H9 (cell line): Measurements from ENCODE around the gene CENPC. TPM values are rescaled to one million over a fixed set of nuclear protein-coding genes. Genes with fewer than 3 reads are reported as not detected.

Experiments used
- DNase-seq: peaks from one replicate; pipeline ENCODE4 v3.0.0-alpha.2; 2017
- H2AFZ ChIP-seq: one replicate; pipeline ENCODE4 v1.6.1; 2013; ENCODE audit warnings: mild to moderate bottlenecking, low read length, control low read depth, moderate library complexity
- H2AK5ac ChIP-seq: 2 replicates; pipeline ENCODE4 v1.6.1; 2013; ENCODE audit warnings: low read length, control low read depth, mixed read lengths; ENCODE audit not compliant: insufficient read length
- H2BK120ac ChIP-seq: one replicate; pipeline ENCODE4 v1.6.1; 2013; ENCODE audit warnings: low read depth, mild to moderate bottlenecking, low read length, control low read depth, inconsistent platforms; ENCODE audit not compliant: poor library complexity, severe bottlenecking
- H2BK12ac ChIP-seq: 2 replicates; pipeline ENCODE4 v1.6.1; 2013; ENCODE audit warnings: low read length, control low read depth, mixed read lengths, low read depth; ENCODE audit not compliant: insufficient read length
- H2BK15ac ChIP-seq: 2 replicates; pipeline ENCODE4 v1.6.1; 2013; ENCODE audit warnings: low read depth, low read length, control low read depth
- H2BK20ac ChIP-seq: one replicate; pipeline ENCODE4 v1.6.1; 2013; ENCODE audit warnings: low read depth, mild to moderate bottlenecking, low read length, control low read depth, inconsistent platforms; ENCODE audit not compliant: poor library complexity, severe bottlenecking
- H2BK5ac ChIP-seq: 2 replicates; pipeline ENCODE4 v1.6.1; 2013; ENCODE audit warnings: low read length, control low read depth, mixed read lengths; ENCODE audit not compliant: insufficient read length
- H3K14ac ChIP-seq: 2 replicates; pipeline ENCODE4 v1.6.1; 2013; ENCODE audit warnings: low read length, control low read depth; ENCODE audit not compliant: insufficient read depth
- H3K18ac ChIP-seq: 2 replicates; pipeline ENCODE4 v1.6.1; 2013; ENCODE audit warnings: low read depth, mild to moderate bottlenecking, mixed read lengths, low read length, control low read depth; ENCODE audit not compliant: insufficient read length
- H3K23ac ChIP-seq: 2 replicates; pipeline ENCODE4 v1.6.1; 2013; ENCODE audit warnings: low read length, control low read depth, mixed read lengths, low read depth; ENCODE audit not compliant: insufficient read length
- H3K23me2 ChIP-seq: 2 replicates; pipeline ENCODE4 v1.6.1; 2013; ENCODE audit warnings: low read depth, mild to moderate bottlenecking, mixed read lengths, low read length, control low read depth; ENCODE audit not compliant: insufficient read length, poor library complexity, severe bottlenecking
- H3K27ac ChIP-seq: 2 replicates; pipeline ENCODE4 v1.5.1; 2013; ENCODE audit warnings: low read length, control low read depth, mixed read lengths, low read depth; ENCODE audit not compliant: insufficient read length
- H3K27me3 ChIP-seq: 2 replicates; pipeline ENCODE4 v1.6.1; 2013; ENCODE audit warnings: low read length, control low read depth, inconsistent platforms; ENCODE audit not compliant: insufficient read depth
- H3K4ac ChIP-seq: 2 replicates; pipeline ENCODE4 v1.6.1; 2013; ENCODE audit warnings: low read depth, mild to moderate bottlenecking, control low read depth, inconsistent platforms, low read length, moderate library complexity
- H3K4me1 ChIP-seq: 2 replicates; pipeline ENCODE4 v1.6.1; 2013; ENCODE audit warnings: low read length, control low read depth, inconsistent platforms; ENCODE audit not compliant: insufficient read depth
- H3K4me2 ChIP-seq: 2 replicates; pipeline ENCODE4 v1.6.1; 2013; ENCODE audit warnings: low read length, control low read depth, mixed read lengths; ENCODE audit not compliant: insufficient read length, insufficient read depth
- H3K56ac ChIP-seq: 2 replicates; pipeline ENCODE4 v1.6.1; 2013; ENCODE audit warnings: low read depth, mild to moderate bottlenecking, mixed read lengths, low read length, control low read depth; ENCODE audit not compliant: insufficient read length
- H3K79me1 ChIP-seq: 2 replicates; pipeline ENCODE4 v1.6.1; 2013; ENCODE audit warnings: low read depth, mild to moderate bottlenecking, moderate library complexity, low read length, control low read depth, inconsistent platforms; ENCODE audit not compliant: insufficient read depth, poor library complexity, severe bottlenecking
- H3K79me2 ChIP-seq: 2 replicates; pipeline ENCODE4 v1.6.1; 2013; ENCODE audit warnings: low read length, control low read depth, inconsistent platforms; ENCODE audit not compliant: insufficient read depth
- H3K9ac ChIP-seq: 2 replicates; pipeline ENCODE4 v1.6.1; 2013; ENCODE audit warnings: low read length, control low read depth, mixed read lengths; ENCODE audit not compliant: insufficient read length; ENCODE audit errors: extremely low read depth
- H3K9me3 ChIP-seq: one replicate; pipeline ENCODE4 v1.6.1; 2013; ENCODE audit warnings: low read depth, low read length, inconsistent platforms; ENCODE audit not compliant: control insufficient read depth
- H3T11ph ChIP-seq: one replicate; pipeline ENCODE4 v1.6.1; 2013; ENCODE audit warnings: mild to moderate bottlenecking, low read length, control low read depth, inconsistent platforms
- H4K20me1 ChIP-seq: one replicate; pipeline ENCODE4 v1.6.1; 2013; ENCODE audit not compliant: control insufficient read depth, insufficient read length, insufficient read depth
- H4K5ac ChIP-seq: 2 replicates; pipeline ENCODE4 v1.6.1; 2013; ENCODE audit warnings: low read depth, mild to moderate bottlenecking, mixed read lengths, low read length, control low read depth; ENCODE audit not compliant: insufficient read length
- H4K8ac ChIP-seq: replicated peaks from 2 replicates; pipeline ENCODE4 v1.6.1; 2013; ENCODE audit warnings: low read length, control low read depth, mixed read lengths, low read depth; ENCODE audit not compliant: insufficient read length
- H4K91ac ChIP-seq: 2 replicates; pipeline ENCODE4 v1.6.1; 2013; ENCODE audit warnings: low read depth, mild to moderate bottlenecking, moderate library complexity, mixed read lengths, low read length, control low read depth; ENCODE audit not compliant: insufficient read length
- H3K27ac Mint-ChIP-seq, 3 experiments: 2 replicates in 2 of 3; 3 replicates in 1 of 3; pipeline ENCODE4 v1.8.0; 2020 to 2021; ENCODE audit warnings: mixed read lengths in 3 of 3, mild to moderate bottlenecking in 1 of 3, moderate library complexity in 1 of 3
- H3K27me3 Mint-ChIP-seq: 2 replicates; pipeline ENCODE4 v1.8.0; 2021; ENCODE audit warnings: low read depth, mild to moderate bottlenecking, moderate library complexity, mixed read lengths
- H3K36me3 Mint-ChIP-seq, 3 experiments: 2 replicates in 2 of 3; 3 replicates in 1 of 3; pipeline ENCODE4 v1.8.0; 2020 to 2021; ENCODE audit warnings: low read depth in 3 of 3, mixed read lengths in 3 of 3; ENCODE audit not compliant: insufficient read depth in 1 of 3
- H3K4me1 Mint-ChIP-seq, 2 experiments: 2 replicates each; pipeline ENCODE4 v1.8.0; 2020; ENCODE audit warnings: mixed read lengths in 2 of 2
- H3K4me3 Mint-ChIP-seq, 2 experiments: 2 replicates in 1 of 2; 3 replicates in 1 of 2; pipeline ENCODE4 v1.8.0; 2020 to 2021; ENCODE audit warnings: mild to moderate bottlenecking in 2 of 2, mixed read lengths in 2 of 2, moderate library complexity in 1 of 2
- H3K9me3 Mint-ChIP-seq, 2 experiments: 2 replicates in 1 of 2; 3 replicates in 1 of 2; pipeline ENCODE4 v1.8.0; 2020; ENCODE audit warnings: mild to moderate bottlenecking in 2 of 2, mixed read lengths in 2 of 2, moderate library complexity in 1 of 2
- CTCF ChIP-seq: fragments of 200-600 bp; sonication (generic); conservative IDR thresholded peaks from 3 replicates; pipeline ENCODE4 v1.8.0; 2021; ENCODE audit warnings: antibody characterized with exemption, mild to moderate bottlenecking
- total RNA-seq: library from RNA; stranded (reverse); gene quantifications from 2 replicates; pipeline ENCODE4 v1.2.1, GENCODE V29; 2021

Gene CENPC
- total RNA-seq, 1 experiment from 2014 or later = 18.8 TPM

DNA sequence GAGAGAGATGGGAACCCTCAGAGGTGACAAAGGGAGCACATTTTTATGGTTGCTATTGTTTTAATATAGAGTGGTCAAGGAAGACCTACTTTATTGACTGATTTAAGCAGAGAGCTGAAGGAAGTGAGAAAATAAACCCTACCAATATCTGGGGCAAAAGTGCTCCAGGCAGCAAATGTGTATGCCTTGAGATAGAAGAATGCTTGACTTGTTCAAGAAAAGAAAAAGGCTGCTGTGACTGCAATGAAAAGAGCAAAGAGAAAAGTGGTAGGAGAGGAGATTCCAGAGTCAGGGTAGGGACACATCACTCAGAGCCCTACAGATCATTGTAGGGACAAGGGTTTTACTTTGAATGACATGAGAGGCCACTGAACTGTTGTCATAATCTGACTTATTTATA is 39.2 kb upstream of the CENPC start:
- Mint-ChIP-seq H3K4me3 (no peak overlapping the region), H3K9me3 (no peaks in the 10 kb centered on the region), H3K36me3 (no peaks in the 10 kb centered on the region; a peak in 1 of 7 replicates), H3K27ac (no peak overlapping the region), H3K27me3 (no peaks in the 10 kb centered on the region), H3K4me1 (no peaks in the 10 kb centered on the region)
- Histone ChIP-seq H3K9me3 (no peaks in the 10 kb centered on the region), H3K4me1 (no peaks in the 10 kb centered on the region), H3K79me1 (no peaks in the 10 kb centered on the region), H3K27me3 (no peaks in the 10 kb centered on the region), H3T11ph (no peak overlapping the region), H2BK12ac (no peak overlapping the region), H3K4me2 (no peak overlapping the region), H4K5ac (no peak overlapping the region), H2BK120ac (no peak overlapping the region), H2BK15ac (no peak overlapping the region), H3K9ac (no peak overlapping the region), H3K79me2 (no peaks in the 10 kb centered on the region), H2BK5ac (no peak overlapping the region), H4K91ac (no peak overlapping the region), H4K8ac (no peak overlapping the region), H3K4ac (no peak overlapping the region), H3K27ac (no peak overlapping the region), H2AFZ (no peak overlapping the region), H3K14ac (no peak overlapping the region), H3K23me2 (no peaks in the 10 kb centered on the region), H4K20me1 (no peaks in the 10 kb centered on the region), H3K56ac (no peak overlapping the region), H3K23ac (no peak overlapping the region), H2AK5ac (no peak overlapping the region), H3K18ac (no peak overlapping the region), H2BK20ac (no peak overlapping the region)
- no peak for DNase-seq
- no peak for TF ChIP-seq CTCF
